DND-41 (cell line): ENCODE results near the gene PTPN3.

Experiments
- CTCF ChIP-seq: IDR thresholded peaks from 2 replicates; pipeline ENCODE4 v1.5.1; 2012; ENCODE audit warnings: borderline replicate concordance, low read length, moderate library complexity, mild to moderate bottlenecking; ENCODE audit not compliant: poor library complexity, severe bottlenecking; ENCODE audit errors: extremely low read depth
- EZH2 ChIP-seq: IDR thresholded peaks from 3 replicates; pipeline ENCODE4 v1.6.1; 2012; ENCODE audit warnings: borderline replicate concordance, low read depth, mild to moderate bottlenecking, moderate library complexity, low read length, inconsistent platforms; ENCODE audit not compliant: severe bottlenecking

GRCh38 chr9:109504689-109505088 lies 6.6 kb upstream of the PTPN3 start:
- no peak for TF ChIP-seq CTCF
- TF ChIP-seq EZH2 = no peak
